Measurements from ENCODE around the gene EDC4.
"Not testable (repeated sequence)": the region's sequence is repeated elsewhere in the genome, so short reads cannot be mapped to it uniquely, and the experiment has no call there.

The EDC4 gene

DNA sequence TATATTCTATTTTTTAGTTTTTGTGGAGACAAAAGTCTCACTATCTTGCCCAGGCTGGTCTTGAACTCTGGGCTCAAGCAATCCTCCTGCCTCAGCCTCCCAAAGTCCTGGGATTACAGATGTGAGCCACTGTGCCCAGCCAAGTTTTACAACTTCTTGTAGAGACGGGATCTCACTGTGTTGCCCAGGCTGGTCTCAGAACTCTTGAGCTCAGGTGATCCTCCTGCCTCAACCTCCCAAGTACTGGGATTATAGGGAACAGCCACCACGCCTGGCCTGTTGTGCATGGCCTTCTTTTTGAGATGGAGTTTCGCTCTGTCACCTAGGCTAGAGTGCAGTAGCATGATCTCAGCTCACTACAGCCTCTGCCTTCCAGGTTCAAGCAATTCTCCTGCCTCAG, 19.2 kb upstream of the EDC4 start:
- DNase-seq (ENCODE audit: low spot score): no peak

DNA sequence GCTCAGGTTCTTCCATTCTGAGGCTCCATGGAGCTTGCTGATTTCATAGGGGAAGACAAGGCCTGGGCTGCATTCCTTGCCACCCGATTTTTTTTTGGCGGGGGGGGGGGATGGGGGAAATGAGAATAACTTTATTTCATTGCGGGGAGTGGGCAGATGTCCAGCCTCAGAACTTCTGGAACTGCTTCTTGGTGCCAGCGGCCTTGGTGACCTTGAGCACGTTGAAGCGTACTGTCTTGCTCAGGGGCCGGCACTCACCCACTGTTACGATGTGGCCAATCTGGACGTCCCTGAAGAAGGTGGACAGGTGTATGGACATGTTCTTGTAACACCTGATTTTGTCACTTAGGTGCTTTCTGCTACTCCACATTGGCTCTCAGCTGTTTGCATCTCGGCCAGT, 17.1 kb upstream of the EDC4 start:
- no peak for DNase-seq (ENCODE audit: low spot score)

DNA sequence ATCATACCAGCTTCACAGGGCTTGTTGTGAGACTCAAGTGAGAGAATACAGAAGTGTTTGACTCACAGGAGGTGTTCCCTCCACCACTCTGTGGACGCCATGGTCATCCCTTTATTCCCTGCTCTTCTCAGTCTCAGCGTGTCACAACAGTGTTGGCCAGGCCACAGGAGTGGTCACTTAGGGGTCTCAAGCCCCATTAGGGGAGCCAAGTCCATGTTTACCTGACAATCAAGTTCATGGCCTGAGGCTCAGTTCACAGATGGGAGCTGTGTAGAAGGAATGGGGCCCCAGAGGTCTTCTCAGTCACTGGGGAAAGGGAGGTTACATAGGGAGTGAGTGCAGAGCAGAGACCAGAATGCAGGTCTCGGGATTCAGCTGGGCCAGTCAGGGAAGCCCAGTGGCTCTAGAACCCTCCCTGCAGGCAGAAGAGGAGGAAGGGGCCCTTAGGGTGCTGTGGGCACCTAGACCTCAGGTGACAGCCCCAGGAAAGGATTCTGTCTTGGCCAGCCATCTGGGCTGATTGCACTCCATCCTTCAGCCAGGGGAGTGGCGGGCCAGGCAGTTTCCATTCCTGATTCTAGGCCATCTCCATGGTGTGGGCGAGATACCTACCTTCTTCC, 15.8 kb upstream of the EDC4 start:
- no peak for DNase-seq (ENCODE audit: low spot score)

DNA sequence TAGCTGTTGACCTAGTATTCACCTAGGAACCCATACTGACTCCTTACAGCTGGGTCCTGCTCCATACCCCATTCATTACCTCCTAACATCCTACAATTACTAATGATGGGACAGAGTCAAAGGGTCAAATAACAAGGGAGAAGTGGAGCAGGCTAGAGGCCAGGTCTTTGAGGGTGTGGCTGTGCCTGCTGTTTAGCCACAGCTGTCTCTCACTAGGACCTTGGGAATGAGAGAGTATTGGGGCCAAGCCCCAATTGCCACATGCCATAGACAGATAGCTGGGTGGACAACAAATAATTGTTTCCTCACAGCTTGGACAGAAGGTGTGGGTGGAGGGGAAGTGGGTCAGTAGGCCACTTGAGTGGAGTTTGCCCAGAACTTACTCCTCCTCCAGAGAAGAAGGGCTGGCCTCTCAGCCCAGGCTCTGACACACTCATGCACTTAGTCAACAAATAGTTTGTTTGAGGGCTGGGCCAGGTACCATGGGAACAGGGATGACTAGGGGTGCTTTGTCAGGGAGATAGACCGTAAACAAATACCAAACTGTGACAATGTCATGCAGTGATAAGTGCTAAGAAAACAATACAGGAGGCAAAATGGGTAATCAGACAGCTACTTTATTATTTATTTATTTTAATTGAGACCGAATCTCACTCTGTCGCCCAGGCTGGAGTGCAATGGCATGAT, 15.2 kb upstream of the EDC4 start:
- no peak for DNase-seq (ENCODE audit: low spot score)

DNA sequence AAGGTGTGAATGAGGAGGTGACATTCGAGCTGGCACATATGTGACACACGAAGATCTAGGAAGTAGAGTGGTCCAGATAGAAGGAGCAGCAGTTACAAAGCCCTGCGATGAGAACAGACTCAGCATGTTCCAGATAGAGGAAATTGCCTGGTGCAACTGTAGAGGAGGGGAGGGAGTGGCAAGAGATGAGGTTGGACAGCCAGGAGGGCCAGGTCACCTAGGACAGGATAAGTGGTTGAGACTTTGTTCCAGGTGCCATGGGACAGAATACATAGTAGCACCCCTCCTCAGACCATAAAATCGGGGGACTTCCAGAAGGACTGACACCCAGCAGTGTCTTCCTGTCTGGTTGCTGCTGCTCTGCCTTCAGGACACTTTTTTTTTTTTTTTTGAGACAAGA, 14.4 kb upstream of the EDC4 start:
- no peak for DNase-seq (ENCODE audit: low spot score)

DNA sequence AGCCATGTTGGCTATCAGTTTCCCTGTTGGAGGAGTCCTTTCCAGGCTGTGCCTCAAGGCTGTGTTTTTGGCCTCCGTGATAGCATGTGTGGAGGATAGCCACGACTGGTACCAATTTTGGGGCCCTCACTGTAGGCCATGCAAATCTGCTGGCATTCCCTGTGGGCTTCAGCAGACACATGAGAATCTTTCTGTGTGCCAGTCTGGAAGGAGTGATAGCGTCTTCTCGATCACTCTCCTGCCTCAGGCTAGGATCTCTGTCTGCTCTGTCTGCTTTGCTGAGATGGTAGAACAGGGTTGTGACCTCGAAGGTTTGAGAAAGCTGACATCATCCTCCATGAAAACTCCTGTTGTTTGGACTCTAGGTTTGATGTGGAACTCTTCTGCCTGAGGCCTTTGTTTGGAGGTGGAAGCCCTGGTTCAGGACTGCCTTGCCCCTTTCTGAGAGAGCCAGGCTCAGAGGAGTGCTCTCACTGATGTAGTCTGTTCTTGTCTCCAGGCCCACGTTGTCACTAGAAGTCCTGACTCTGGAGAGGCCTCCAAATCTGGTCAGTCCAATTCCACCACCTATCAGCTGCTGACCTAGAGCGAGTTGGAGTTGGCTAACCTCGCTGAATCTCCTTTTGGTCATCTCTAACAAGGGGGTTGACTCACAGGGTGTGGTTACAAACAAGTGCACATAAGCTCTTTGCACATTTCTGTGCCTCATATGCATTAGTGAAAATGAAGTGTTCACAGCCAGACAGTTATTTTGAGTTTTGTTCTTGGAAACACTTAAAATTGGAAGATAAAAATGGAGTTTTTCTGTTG, 12.1 kb upstream of the EDC4 start:
- no peak for DNase-seq (ENCODE audit: low spot score)

DNA sequence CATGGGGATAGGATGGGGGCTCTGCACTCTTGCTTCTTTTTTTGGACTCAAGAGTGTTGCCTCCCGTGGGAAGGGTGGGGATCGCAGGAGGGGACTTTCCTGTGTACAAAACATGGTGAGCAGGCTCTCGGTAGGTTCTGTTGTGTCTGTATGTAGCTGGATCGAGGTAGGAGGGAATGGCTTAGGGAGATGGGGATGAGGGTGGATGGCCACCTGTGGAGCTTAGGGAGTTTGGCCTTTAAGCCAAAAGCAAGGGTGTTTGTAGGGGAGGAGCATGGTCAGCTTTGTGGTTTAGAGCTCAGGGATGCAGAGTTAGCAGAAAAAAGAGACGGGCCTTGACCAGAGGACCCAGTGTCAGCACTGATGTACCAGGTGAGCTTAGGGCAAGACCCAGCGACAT, 11.0 kb upstream of the EDC4 start:
- no peak for DNase-seq (ENCODE audit: low spot score)

DNA sequence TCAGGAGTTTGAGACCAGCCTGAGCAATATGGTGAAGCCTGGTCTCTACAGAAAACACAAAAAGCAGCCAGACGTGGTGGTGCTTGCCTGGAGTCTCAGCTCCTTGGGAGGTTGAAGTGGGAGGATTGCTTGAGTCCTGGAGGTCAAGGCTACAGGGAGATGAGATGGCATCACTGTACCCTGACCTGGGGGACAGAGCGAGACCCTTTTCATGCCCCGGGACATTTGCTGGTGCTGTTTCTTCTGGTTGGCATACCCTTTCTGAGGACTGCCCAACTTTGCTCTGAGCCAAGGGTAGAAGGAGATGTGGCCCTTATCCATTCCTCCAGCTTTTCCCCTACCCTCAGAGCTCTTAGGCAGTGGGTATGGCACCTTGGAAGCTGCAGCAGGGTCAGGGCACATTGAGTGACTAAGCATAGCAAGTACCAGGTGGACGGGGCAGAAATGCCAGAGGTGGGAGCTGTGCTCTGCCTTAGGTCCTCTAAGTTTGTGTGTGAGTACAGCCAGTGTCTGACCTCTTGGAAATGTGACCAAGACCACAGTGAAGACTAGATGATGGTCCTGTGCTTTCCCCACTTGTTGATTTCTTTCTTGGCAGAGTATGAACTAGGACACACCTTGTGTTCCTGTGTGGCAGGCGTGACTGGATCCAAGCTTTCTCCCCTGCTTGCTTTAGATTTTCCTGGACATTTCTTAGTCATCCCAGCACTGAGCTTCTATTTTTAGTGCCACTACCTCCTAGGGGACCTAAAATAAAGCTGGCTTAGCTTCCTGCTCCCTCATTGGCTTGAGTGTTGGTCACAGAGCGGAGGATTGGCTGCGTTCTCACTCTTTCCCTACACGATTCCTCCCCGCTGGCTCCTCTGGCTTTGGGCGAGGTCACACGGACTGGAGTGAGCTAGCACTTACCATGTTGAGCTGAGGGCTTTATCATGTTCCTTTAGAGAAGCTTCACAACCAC, 9.9 kb upstream of the EDC4 start:
- DNase-seq (ENCODE audit: low spot score): no peak

DNA sequence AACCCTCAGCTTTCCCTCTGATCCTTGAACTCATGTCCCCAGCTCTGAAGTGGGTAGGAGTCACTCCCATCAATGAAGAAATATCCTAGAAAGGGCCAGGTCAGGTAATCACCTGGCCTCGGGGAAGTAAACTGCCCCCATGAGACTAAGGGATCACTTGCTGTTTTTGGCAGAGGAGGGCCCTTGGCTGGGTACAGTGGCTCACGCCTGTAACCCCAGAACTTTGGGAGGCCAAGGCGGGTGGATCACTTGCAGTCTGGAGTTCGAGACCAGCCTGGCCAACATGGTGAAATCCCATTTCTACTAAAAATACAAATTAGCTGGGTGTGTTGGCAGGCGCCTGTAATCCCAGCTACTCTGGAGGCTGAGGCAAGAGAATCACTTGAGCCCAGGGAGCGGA, 8.8 kb upstream of the EDC4 start:
- DNase-seq (ENCODE audit: low spot score): not testable (repeated sequence)

DNA sequence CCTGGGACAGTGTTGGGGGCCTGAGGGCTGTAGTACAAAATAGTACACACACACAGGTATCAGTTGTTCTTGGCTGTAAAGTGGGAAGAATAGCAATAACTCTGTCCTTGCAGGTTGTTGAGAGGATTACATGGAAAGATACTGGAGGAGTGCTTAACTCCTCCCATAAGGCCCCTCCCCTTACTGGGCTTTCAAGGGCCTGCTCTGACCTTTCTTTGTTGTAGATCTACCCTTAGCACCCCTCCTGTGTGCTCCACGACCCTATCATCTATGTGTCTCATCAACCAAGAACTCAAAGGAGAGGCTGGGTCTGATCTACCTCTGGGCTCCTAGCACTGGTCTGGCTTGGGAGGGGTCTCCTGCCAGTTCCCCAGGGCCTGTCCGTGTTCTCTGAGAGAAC, 8.3 kb upstream of the EDC4 start:
- no peak for DNase-seq (ENCODE audit: low spot score)

DNA sequence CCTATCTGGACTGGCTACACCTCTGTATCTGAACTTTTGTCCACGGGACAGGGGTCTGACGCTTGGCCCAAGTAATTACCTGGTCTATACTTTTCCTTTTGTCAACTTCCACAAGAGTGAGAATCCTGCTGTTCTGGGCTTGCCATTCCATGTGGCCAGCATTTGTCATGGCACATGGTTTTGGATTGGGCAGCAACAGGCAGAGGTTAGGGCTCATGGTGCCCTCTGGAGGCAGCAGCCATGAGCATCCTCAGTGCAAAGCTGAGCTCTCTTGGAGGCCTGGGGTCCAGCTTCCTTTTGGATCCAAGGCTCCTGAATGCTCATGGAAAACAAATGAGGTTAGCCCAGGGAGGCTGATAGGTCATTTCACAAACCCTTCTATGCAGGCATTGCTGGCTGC, 7.5 kb upstream of the EDC4 start:
- DNase-seq (ENCODE audit: low spot score): no peak

DNA sequence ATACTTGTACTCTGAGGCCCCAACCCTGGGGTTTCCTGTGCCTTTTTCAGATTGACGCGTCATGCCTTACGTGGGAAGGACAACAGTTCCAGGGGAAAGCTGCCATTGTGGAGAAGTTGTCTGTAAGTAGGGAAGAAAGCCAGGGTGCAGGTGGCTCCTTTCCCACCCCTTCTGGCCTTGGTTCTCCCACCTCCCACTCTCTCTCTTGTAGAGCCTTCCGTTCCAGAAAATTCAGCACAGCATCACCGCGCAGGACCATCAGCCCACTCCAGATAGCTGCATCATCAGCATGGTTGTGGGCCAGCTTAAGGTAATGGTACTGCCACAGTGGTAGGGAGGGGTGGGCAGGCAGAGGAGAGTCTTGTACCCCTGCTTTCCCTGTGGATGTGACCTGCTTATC, 4.6 kb upstream of the EDC4 start:
- DNase-seq (ENCODE audit: low spot score): no peak

DNA sequence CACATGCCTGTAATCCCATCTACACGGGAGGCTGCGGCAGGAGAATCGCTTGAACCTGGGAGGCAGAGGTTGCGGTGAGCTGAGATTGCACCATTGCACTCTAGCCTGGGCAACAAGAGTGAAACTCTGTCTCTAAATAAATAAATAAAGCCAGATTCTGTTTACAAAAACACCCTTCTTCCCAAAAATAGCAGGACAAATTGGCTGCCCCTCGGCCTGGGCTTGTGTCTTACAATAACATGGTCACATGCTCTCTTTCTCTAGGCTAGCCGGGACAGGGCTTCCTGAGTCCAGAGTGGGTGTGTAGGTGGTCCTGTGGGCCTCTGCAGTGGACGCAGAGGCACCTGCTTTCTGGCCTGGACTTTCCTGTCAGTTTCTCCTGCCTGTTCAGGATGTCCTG, 3.2 kb upstream of the EDC4 start:
- no peak for DNase-seq (ENCODE audit: low spot score)

DNA sequence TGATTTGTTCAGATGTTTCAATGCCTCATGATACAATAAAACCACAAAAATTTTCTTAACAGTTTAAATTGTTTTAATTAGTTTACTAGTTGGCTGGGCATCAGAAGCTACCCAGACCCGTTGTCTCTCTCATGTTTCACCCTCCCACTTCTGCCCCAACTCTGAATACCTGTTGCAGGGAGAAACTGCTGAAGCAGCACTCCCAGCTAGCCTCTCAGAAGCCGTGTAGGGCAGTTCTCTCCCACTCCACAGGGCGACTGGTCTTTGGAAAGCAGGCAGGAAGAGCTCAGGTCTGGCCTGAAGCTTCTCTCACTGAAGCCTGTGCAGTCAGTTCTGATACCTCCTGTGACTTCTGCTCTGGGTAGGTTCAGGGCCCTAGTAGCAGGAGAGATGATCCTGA, 1.6 kb upstream of the EDC4 start:
- DNase-seq (ENCODE audit: low spot score): no peak

DNA sequence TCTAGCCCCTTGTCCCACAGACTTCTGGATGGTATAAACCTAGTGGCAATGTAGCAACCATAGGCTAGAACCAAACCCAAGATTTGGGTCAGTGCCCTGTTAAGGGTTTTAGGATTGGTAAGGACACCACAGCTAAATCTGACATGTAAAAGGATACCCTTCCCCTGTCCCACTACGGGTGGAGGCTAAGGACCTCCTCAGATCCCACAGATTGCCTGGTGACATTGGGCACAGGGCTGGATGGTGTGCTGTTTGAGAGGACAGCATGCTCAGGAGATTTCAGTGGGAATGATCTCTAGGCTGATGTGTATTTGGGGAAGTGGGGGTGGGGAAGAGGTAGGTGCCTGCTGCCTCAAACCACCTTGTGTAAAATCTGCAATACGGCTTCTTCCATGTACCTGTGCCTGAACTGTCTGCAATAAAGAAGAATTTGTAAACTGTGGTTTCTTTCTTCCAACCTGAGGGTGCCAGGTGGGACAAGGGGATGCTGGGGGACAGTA, 671 bp upstream of the EDC4 start:
- DNase-seq (ENCODE audit: low spot score): no peak

DNA sequence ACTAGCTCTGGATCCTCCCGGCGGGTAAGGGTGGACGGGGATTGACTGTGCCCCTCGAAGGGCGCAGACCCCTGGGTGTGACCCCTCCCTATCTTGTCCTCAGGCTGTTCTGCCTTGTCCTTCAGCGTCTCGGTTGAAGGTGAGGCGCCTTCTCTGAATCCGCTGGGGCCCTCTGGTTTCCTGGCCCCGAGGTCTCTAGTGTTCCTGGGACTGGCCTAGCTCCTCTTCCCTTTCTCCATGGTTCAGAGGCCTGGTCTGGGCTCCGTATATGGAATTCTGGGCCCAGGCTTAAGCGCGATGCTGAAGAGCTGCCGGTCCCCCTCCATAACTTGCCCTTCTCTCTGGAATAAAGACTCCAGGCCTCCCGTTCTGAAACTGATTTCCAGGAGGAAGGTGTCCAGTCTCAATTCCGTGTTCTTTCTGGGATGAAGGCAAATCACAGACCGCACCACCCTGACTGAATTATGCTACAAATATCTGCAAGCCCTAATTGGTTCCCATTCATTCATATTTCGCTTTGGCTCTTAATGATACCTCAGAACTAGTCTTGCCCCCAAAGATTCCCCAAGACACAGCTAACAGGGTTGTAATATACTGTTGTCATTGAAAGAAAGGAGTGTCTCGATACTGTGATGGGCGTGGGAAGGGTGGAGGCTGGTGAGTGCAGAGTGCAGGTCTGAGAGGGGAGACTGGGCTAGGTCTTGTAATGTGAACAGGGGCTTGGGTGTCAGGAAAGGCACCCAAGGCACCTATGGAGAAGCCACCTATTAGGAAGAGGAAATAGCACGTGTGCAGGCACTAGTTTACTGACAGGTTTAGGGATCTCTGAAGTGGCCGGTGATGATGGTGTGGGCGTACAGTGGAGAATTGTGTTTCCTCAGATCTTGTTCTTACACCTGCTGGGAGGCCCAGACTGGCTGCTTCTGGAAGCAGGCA, 851 bp downstream of the EDC4 start:
- DNase-seq (ENCODE audit: low spot score): no peak

DNA sequence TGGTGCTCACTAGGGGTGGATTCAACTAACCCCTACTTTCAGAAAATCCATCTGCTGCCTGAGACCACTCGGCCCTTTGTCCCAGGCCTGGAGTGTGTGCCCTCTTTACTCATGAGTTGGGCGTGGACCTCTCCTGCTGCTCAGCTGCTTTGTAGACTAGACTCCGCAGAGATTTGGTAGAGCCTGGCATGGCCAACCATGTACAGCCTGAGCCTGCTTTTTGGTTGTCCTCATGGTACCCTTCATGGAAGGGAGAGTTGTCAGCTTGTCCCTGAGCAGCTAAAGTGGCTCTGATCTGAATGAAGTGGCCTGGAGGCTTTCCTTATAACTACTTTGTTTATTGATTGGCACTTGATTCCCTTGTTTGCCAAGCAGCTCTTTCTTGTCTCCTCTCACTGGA, 1.5 kb downstream of the EDC4 start:
- no peak for DNase-seq (ENCODE audit: low spot score)

DNA sequence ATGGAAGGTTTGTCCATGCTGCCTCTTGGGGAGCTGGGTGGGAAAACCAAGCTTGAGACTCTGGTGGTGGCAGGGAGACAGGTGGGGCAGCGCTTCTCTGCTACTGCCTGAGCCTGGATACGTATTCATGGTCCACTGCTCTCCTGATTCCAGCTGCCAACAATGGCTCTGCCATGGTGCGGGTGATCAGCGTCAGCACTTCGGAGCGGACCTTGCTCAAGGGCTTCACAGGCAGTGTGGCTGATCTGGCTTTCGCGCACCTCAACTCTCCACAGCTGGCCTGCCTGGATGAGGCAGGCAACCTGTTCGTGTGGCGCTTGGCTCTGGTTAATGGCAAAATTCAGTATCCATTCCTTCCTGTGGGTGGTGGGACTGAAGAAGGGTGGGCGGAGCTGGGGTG, 4.2 kb downstream of the EDC4 start:
- DNase-seq (ENCODE audit: low spot score): no peak

DNA sequence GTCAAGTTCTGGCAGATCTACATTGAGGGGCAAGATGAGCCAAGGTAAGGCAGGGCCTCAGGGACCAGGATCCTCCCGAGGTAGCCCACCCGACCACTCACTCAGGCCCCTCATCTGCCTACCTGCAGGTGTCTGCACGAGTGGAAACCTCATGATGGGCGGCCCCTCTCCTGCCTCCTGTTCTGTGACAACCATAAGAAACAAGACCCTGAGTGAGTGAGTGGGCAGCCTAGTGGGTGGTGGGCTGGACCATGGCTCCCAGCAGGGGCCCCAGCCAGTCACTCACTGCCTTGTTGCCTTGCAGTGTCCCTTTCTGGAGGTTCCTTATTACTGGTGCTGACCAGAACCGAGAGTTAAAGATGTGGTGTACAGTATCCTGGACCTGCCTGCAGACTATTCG, 5.4 kb downstream of the EDC4 start:
- no peak for DNase-seq (ENCODE audit: low spot score)

DNA sequence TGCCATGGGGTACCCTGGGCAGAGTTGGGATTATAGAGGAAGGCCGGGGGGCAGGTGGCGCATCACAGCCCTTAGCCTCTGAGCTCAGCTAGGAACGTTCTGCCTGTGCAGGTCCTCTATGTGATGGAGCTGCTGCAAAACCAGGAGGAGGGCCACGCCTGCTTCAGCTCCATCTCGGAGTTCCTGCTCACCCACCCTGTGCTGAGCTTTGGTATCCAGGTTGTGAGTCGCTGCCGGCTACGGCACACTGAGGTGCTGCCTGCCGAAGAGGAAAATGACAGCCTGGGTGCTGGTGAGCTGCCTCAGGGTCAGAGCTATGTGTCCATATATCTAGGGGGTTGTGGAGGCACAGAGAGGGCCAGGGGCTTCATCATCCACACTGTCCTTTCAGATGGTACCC, 6.0 kb downstream of the EDC4 start:
- no peak for DNase-seq (ENCODE audit: low spot score)

DNA sequence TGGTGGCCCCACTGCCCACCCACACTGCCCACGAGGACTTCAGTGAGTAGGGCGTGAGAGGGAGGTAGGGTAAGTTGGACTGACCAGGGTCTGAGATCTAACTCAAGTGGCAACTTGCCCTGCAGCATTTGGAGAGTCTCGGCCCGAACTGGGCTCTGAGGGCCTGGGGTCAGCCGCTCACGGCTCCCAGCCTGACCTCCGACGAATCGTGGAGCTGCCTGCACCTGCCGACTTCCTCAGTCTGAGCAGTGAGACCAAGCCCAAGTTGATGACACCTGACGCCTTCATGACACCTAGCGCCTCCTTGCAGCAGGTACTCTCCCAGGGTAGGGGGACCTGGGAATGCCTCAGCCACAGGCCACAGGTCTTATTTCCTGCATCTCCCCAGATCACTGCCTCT, 6.6 kb downstream of the EDC4 start:
- no peak for DNase-seq (ENCODE audit: low spot score)

All from ecto neural progenitor cell (in vitro differentiated cells).